A549 (cell line): Measurements from ENCODE around the gene KERA.

ENCODE experiments used
- CBX8 ChIP-seq: fragments of 200-600 bp; sonication (generic); IDR thresholded peaks from 2 replicates; pipeline ENCODE4 v1.6.1; 2016
- JUNB ChIP-seq: fragments of >200 bp; sonication (Bioruptor Twin); formaldehyde crosslinking; IDR thresholded peaks from 2 replicates; pipeline ENCODE4 v1.6.1; 2016
- NR3C1 ChIP-seq: fragments of >200 bp; sonication (Bioruptor Twin); formaldehyde crosslinking; IDR thresholded peaks from 3 replicates; pipeline ENCODE4 v1.6.1; 2017
- POLR2A ChIP-seq: IDR thresholded peaks from 2 replicates; pipeline ENCODE4 v1.6.1; 2012; ENCODE audit warnings: mild to moderate bottlenecking, low read length
- REST ChIP-seq: fragments of 200-600 bp; sonication (generic); IDR thresholded peaks from 2 replicates; pipeline ENCODE4 v1.6.1; 2016; ENCODE audit warnings: antibody characterized with exemption, mild to moderate bottlenecking, moderate library complexity
- TF ChIP-seq, protein P1 (sequence below): fragments of >200 bp; sonication (Bioruptor Twin); formaldehyde crosslinking; IDR thresholded peaks from 3 replicates; pipeline ENCODE4 v1.5.1; 2016
- TF ChIP-seq, protein P2 (sequence below): fragments of 250-450 bp; sonication (Bioruptor Pico); IDR thresholded peaks from 2 replicates; pipeline ENCODE4 v1.5.0; 2021; ENCODE audit warnings: mild to moderate bottlenecking, moderate library complexity, borderline replicate concordance

- TF ChIP-seq, protein P1, sequence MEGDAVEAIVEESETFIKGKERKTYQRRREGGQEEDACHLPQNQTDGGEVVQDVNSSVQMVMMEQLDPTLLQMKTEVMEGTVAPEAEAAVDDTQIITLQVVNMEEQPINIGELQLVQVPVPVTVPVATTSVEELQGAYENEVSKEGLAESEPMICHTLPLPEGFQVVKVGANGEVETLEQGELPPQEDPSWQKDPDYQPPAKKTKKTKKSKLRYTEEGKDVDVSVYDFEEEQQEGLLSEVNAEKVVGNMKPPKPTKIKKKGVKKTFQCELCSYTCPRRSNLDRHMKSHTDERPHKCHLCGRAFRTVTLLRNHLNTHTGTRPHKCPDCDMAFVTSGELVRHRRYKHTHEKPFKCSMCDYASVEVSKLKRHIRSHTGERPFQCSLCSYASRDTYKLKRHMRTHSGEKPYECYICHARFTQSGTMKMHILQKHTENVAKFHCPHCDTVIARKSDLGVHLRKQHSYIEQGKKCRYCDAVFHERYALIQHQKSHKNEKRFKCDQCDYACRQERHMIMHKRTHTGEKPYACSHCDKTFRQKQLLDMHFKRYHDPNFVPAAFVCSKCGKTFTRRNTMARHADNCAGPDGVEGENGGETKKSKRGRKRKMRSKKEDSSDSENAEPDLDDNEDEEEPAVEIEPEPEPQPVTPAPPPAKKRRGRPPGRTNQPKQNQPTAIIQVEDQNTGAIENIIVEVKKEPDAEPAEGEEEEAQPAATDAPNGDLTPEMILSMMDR: no peak
- TF ChIP-seq POLR2A: no peak
- no peak for TF ChIP-seq CBX8
- TF ChIP-seq JUNB: no peak
- no peak for TF ChIP-seq NR3C1
- TF ChIP-seq, protein P2, sequence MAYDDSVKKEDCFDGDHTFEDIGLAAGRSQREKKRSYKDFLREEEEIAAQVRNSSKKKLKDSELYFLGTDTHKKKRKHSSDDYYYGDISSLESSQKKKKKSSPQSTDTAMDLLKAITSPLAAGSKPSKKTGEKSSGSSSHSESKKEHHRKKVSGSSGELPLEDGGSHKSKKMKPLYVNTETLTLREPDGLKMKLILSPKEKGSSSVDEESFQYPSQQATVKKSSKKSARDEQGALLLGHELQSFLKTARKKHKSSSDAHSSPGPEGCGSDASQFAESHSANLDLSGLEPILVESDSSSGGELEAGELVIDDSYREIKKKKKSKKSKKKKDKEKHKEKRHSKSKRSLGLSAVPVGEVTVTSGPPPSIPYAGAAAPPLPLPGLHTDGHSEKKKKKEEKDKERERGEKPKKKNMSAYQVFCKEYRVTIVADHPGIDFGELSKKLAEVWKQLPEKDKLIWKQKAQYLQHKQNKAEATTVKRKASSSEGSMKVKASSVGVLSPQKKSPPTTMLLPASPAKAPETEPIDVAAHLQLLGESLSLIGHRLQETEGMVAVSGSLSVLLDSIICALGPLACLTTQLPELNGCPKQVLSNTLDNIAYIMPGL: no peak
- TF ChIP-seq REST: no peak
Measured at GRCh38 chr12:91061091-91061490, 3.3 kb upstream of the KERA start.
